Upper lobe of left lung (tissue), 6 donors: ENCODE measurements around the gene ITGB7. TPM values are rescaled to one million over a fixed set of nuclear protein-coding genes. Genes with fewer than 3 reads are reported as not detected.

Experiments used
- ATAC-seq, 2 donors: fragments of 200-7000 bp; cut with Tn5 transposase; one replicate each; pipeline ENCODE4 v1.9.1; 2022; ENCODE audit warnings: mild to moderate bottlenecking in 2 of 2, moderate library complexity in 2 of 2; ENCODE audit not compliant: low FRiP score in 2 of 2
- DNase-seq, 2 donors: peaks; one replicate each; pipeline ENCODE4 v3.0.0-alpha.2; 2019 to 2020
- H3K27ac ChIP-seq, 4 donors: fragments of 200-600 bp; sonication (generic); one replicate each; pipeline ENCODE4 v1.5.1; 2016 to 2019
- H3K27me3 ChIP-seq, 4 donors: fragments of 200-600 bp; sonication (generic); one replicate each; pipeline ENCODE4 v1.5.1; 2017 to 2019
- H3K36me3 ChIP-seq, 4 donors: fragments of 200-600 bp; sonication (generic); one replicate each; pipeline ENCODE4 v1.5.1; 2016 to 2019
- H3K4me1 ChIP-seq, 4 donors: fragments of 200-600 bp; sonication (generic); one replicate each; pipeline ENCODE4 v1.5.1; 2018 to 2019
- H3K4me3 ChIP-seq, 4 donors: fragments of 200-600 bp; sonication (generic); one replicate each; pipeline ENCODE4 v1.5.1; 2017 to 2019; ENCODE audit warnings: mild to moderate bottlenecking in 2 of 4, moderate library complexity in 1 of 4
- H3K9me3 ChIP-seq, 4 donors: fragments of 200-600 bp; sonication (generic); one replicate each; pipeline ENCODE4 v1.5.1; 2018 to 2019
- EP300 ChIP-seq, 4 donors: sonication (generic); formaldehyde crosslinking; IDR thresholded peaks; one replicate each; pipeline ENCODE4 v1.5.1; 2017; ENCODE audit warnings: antibody characterized with exemption in 4 of 4, control low read depth in 2 of 4
- POLR2A ChIP-seq, 4 donors: fragments of 450-650 bp; IDR thresholded peaks; one replicate each; pipeline ENCODE4 v1.5.1; 2016 to 2017; ENCODE audit warnings: antibody characterized with exemption in 4 of 4, mild to moderate bottlenecking in 2 of 4
- POLR2AphosphoS5 ChIP-seq, 2 donors: sonication (generic); formaldehyde crosslinking; IDR thresholded peaks; one replicate each; pipeline ENCODE4 v1.5.1; 2017; ENCODE audit warnings: antibody characterized with exemption in 2 of 2
- WGBS, 2 donors: methylation state at CpG; one replicate each; pipeline ENCODE4 v1.1.5; 2017 to 2018; 5-methylcytosine and 5-hydroxymethylcytosine counted together
- small RNA-seq, 4 donors: library from RNA; depleted of rRNA; stranded (forward); fragments of <200 nt; gene quantifications; one replicate each; pipeline ENCODE3, GENCODE V24; 2016
- total RNA-seq, 6 donors: library from RNA; depleted of rRNA in 4 of 6; stranded (reverse); fragments of >200 nt in 4 of 6; gene quantifications; one replicate each; pipeline versions ENCODE4 v1.1.0 to v1.2.1, GENCODE V29; 2016 to 2021
- TF ChIP-seq, protein P1 (sequence below), 6 experiments: fragments of 450-650 bp in 4 of 6; fragments of 200-600 bp in 2 of 6; sonication (generic) in 2 of 6; IDR thresholded peaks; one replicate each; pipeline ENCODE4 v1.5.1; 2016 to 2019; ENCODE audit warnings: antibody characterized with exemption in 6 of 6
- donor health status: DM: no; HTN: no; CAD: no; lungs with moderate emphysema.
- donor health status: DM: no; HTN: yes; CAD: no; lungs with severe emphysema.

ITGB7 gene
- total RNA-seq, 6 donors from 2014 or later = 3.1 to 12.9 (median 4.7) TPM

DNA sequence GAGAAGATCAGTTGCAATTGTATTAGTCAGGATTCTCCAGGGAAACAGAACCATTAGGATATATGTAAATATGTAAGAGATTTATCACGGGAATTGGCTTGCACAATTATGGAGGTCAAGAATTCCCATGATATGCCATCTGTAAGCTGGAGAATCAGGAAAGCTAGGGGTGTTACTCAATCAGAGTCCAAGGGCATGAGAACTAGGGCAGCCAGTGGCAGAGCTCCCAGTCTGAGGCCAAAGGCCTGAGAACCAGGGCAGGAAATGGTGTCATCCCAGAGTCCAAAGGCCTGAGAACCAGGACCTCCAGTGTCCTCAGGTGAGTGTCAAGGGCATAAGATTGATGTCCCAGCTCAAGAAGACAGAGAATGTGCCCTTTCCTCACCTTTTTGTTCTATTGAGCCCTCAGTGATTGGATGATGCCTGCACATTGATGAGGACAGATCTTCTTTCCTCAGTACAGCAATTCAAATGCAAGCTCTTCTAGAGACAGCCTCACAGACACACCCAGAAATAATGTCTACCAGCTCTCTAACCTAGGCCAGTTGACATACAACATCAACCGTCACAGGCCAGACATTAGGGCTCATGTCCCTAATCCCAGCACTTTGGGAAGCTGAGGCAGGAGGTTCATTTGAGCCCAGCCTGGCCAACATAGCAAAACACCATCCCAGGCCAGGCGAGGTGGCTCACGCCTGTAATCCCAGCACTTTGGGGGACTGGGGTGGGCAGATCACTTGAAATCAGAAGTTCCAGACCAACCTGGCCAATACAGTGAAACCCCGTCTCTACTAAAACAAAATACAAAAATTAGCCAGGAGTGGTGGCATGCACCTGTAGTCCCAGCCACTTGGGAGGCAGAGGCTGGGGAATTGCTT, 61.4 kb downstream of the ITGB7 start:
- Histone ChIP-seq H3K4me3 (no peak overlapping the region), H3K9me3 (no peaks in the 10 kb centered on the region), H3K36me3 (no peaks in the 10 kb centered on the region), H3K27ac (no peak overlapping the region), H3K4me1 (no peaks in the 10 kb centered on the region), H3K27me3 (no peaks in the 10 kb centered on the region)
- no peak for ATAC-seq
- TF ChIP-seq POLR2A (IDR thresholded peaks at IDR 0.05) (no peak), POLR2AphosphoS5 (IDR thresholded peaks at IDR 0.05) (no peak), EP300 (IDR thresholded peaks at IDR 0.05) (no peak)
- TF ChIP-seq, protein P1, sequence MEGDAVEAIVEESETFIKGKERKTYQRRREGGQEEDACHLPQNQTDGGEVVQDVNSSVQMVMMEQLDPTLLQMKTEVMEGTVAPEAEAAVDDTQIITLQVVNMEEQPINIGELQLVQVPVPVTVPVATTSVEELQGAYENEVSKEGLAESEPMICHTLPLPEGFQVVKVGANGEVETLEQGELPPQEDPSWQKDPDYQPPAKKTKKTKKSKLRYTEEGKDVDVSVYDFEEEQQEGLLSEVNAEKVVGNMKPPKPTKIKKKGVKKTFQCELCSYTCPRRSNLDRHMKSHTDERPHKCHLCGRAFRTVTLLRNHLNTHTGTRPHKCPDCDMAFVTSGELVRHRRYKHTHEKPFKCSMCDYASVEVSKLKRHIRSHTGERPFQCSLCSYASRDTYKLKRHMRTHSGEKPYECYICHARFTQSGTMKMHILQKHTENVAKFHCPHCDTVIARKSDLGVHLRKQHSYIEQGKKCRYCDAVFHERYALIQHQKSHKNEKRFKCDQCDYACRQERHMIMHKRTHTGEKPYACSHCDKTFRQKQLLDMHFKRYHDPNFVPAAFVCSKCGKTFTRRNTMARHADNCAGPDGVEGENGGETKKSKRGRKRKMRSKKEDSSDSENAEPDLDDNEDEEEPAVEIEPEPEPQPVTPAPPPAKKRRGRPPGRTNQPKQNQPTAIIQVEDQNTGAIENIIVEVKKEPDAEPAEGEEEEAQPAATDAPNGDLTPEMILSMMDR (IDR thresholded peaks at IDR 0.05) = no peak
- no peak for DNase-seq
- WGBS, 2 donors = 90 to 91% methylated on average over 5 of the region's 5 CpGs

DNA sequence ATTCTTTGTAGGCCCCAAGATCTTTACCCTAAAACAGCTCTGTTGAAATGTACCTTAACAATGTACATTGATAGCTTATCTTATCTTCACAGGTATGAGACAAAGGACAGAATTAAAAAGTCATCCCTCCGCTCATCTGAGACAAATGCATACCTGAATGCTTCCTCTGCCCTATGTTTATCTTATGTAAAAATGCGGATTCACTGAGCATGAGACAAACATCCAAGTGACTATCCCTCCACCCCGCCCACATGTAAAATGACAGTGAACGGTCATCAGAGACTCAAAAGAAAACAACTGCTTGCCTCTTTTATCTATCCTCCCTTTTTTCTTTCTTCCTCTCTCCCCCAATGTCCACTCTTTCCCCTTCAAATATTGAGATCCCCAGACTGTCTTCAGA, 63.7 kb downstream of the ITGB7 start:
- DNase-seq = no peak
- ATAC-seq = no peak
- H3K27ac ChIP-seq = no peak overlapping the region
- H3K36me3 ChIP-seq = no peaks in the 10 kb centered on the region
- H3K27me3 ChIP-seq = no peaks in the 10 kb centered on the region
- no peak overlapping the region for H3K4me3 ChIP-seq
- no peaks in the 10 kb centered on the region for H3K9me3 ChIP-seq
- H3K4me1 ChIP-seq = no peaks in the 10 kb centered on the region
- 87 to 91% methylated on average over 4 of the region's 4 CpGs for WGBS, 2 donors
- TF ChIP-seq, protein P1 (IDR thresholded peaks at IDR 0.05) = no peak
- no peak for TF ChIP-seq POLR2A (IDR thresholded peaks at IDR 0.05)

Small RNA genes lying within 50 kb of the gene (small RNA-seq; reads per million reads assigned to genes)
- 0 reads per million in 4 donors for gene HIGD1AP1

Other genes with a start within 250 kb of the ITGB7 start
- gene EIF4B, start 200.8 kb downstream of the ITGB7 start, total RNA-seq = 100 to 1,000 TPM; 222 to 451 (median 363) TPM
- 100 to 1,000 TPM in 5 of 6 donors, 10 to 100 TPM in 1; 99.1 to 703 (median 197) TPM for gene TNS2, start 157.2 kb downstream of the ITGB7 start, total RNA-seq
- 10 to 100 TPM; 34.8 to 53.3 (median 46.7) TPM for gene SPRYD3, start 127.9 kb downstream of the ITGB7 start, total RNA-seq
- 100 to 1,000 TPM in 1 of 6 donors, 10 to 100 TPM in 5; 12.6 to 112 (median 48.9) TPM for gene IGFBP6, start 109.6 kb downstream of the ITGB7 start, total RNA-seq
- gene SOAT2, start 103.8 kb downstream of the ITGB7 start, total RNA-seq = 1 to 10 TPM in 1 of 6 donors, under 1 TPM in 2, not detected in 3; 0.11 to 3.1 (median 0.13) TPM
- gene ZNF740, start 26.5 kb downstream of the ITGB7 start, total RNA-seq = 10 to 100 TPM in 5 of 6 donors, 1 to 10 TPM in 1; 9.6 to 52.4 (median 24.0) TPM
- gene CSAD, start 26.3 kb downstream of the ITGB7 start, total RNA-seq = 100 to 1,000 TPM in 1 of 6 donors, 10 to 100 TPM in 5; 19.8 to 164 (median 28.6) TPM
- 10 to 100 TPM; 21.2 to 43.0 (median 32.1) TPM for gene RARG, start 25.0 kb upstream of the ITGB7 start, total RNA-seq
- gene ESPL1, start 61.0 kb upstream of the ITGB7 start, total RNA-seq = 1 to 10 TPM; 1.5 to 5.3 (median 2.1) TPM
- gene PFDN5, start 88.3 kb upstream of the ITGB7 start, total RNA-seq = 100 to 1,000 TPM; 374 to 580 (median 445) TPM
- gene MYG1, start 92.4 kb upstream of the ITGB7 start, total RNA-seq = 10 to 100 TPM; 29.1 to 50.7 (median 34.8) TPM
- gene AAAS, start 114.4 kb upstream of the ITGB7 start, total RNA-seq = 100 to 1,000 TPM in 1 of 6 donors, 10 to 100 TPM in 5; 27.2 to 138 (median 40.4) TPM
- not detected for gene SP7, start 129.1 kb upstream of the ITGB7 start, total RNA-seq
- gene SP1, start 172.9 kb upstream of the ITGB7 start, total RNA-seq = 10 to 100 TPM; 46.6 to 82.2 (median 61.7) TPM
- gene AMHR2, start 216.6 kb upstream of the ITGB7 start, total RNA-seq = 1 to 10 TPM in 1 of 6 donors, under 1 TPM in 3, not detected in 2; 0.24 to 1.0 (median 0.41) TPM
- gene PRR13, start 234.5 kb upstream of the ITGB7 start, total RNA-seq = 100 to 1,000 TPM in 3 of 6 donors, 10 to 100 TPM in 3; 81.5 to 198 (median 105) TPM
- 100 to 1,000 TPM; 346 to 723 (median 513) TPM for gene PCBP2, start 244.9 kb upstream of the ITGB7 start, total RNA-seq